AG04450 (cell line): ENCODE data around the gene KIAA1614. TPM values are rescaled to one million over a fixed set of nuclear protein-coding genes. Genes with fewer than 3 reads are reported as not detected.

Experiments
- CTCF ChIA-PET: fragments of 300-600, 350-600 bp; formaldehyde crosslinking; extraction: SDS; loops from one replicate; lab custom pipeline; 2022; ENCODE audit warnings: antibody characterized with exemption, inconsistent platforms; lab: Charles Lee
- POLR2A ChIA-PET: fragments of 350-600 bp; formaldehyde crosslinking; extraction: SDS; loops from one replicate; lab custom pipeline; 2021; ENCODE audit warnings: antibody characterized with exemption, inconsistent platforms; lab: Yijun Ruan, JAX
- DNase-seq: peaks from one replicate; pipeline ENCODE4 v3.0.0-alpha.2; 2011; ENCODE audit warnings: low read depth, low spot score
- H3K27ac ChIP-seq: one replicate; pipeline ENCODE4 v1.5.1; 2012; ENCODE audit warnings: low read depth, low read length, control low read depth
- H3K27me3 ChIP-seq: one replicate; pipeline ENCODE4 v1.6.0; 2012; ENCODE audit warnings: low read length; ENCODE audit not compliant: control insufficient read depth, insufficient read depth
- H3K4me3 ChIP-seq: 2 replicates; pipeline ENCODE4 v1.5.1; 2011; ENCODE audit warnings: mild to moderate bottlenecking, low read depth, low read length, control low read depth
- H3K9me3 ChIP-seq: 2 replicates; pipeline ENCODE4 v1.5.1; 2012; ENCODE audit warnings: low read length; ENCODE audit not compliant: control insufficient read depth, insufficient read depth
- CTCF ChIP-seq: IDR thresholded peaks from 2 replicates; pipeline ENCODE4 v1.5.1; 2011; ENCODE audit warnings: low read depth, low read length, control low read depth, inconsistent platforms
- polyA plus RNA-seq: library from polyadenylated mRNA; depleted of rRNA; stranded (reverse); fragments of >200 nt; gene quantifications from 2 replicates; pipeline ENCODE4 v1.2.3, GENCODE V29; 2011

KIAA1614 gene
- polyA plus RNA-seq, 1 experiment: 4.0 TPM

DNA sequence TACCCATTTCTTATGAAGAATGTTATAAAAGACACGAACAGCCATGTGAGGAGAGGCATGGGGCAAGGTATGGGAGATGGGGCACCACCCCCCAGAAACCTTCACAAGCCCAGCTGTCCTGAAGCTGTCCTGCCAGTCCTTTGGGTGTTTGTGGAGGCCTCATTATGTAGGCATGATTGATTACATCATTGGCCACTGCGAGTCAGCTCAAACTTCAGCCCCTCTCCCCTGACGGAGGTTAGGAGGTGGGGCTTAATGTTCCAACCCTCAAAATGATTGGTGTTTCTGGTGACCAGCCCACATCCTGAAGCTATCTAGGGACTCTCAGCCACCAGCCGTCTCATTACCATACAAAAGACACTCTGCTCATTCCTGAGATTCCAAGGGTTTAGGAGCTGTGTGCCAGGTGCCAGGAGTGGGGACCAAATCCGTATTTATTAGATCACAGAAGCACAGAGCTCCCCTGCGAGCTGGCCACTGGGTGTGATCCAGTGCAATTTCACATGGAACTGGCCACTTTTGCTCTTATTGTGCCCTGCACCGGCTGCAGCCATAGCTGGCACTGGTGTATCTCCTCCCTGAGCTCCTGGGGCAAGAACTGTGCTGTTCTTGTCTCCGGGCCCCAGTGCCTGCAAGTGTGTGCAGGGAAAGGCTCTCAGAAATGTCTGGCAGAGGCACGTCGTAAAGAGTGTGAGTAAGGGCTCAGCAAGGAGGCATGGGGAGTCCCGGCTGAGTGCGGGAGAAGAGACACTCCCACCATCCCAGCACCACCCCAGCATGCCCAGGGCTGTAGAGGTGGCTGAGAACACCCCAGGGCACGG is 10.5 kb downstream of the KIAA1614 start:
- Histone ChIP-seq H3K27me3 (no peaks in the 10 kb centered on the region), H3K4me3 (no peak overlapping the region), H3K9me3 (no peaks in the 10 kb centered on the region), H3K27ac (no peak overlapping the region)
- ChIA-PET CTCF (interaction anchor here (0.8 kb wide), 1 partner anchor 41 kb away, joined by 3 read pairs; no protein-coding TSS in a partner anchor), POLR2A (interaction anchor here (0.9 kb wide), 1 partner anchor 12 kb away, joined by 3 read pairs; no protein-coding TSS in a partner anchor)
- no peak for TF ChIP-seq CTCF
- DNase-seq: no peak

- ChIA-PET POLR2A (interaction anchor here (0.9 kb wide), 1 partner anchor 12 kb away, joined by 3 read pairs; no protein-coding TSS in a partner anchor), CTCF (interaction anchor here (0.8 to 2.7 kb wide), 3 partner anchors 42 to 409 kb away, joined by 3 to 11 read pairs (median 4); no protein-coding TSS in a partner anchor)
- Histone ChIP-seq H3K27ac (no peak overlapping the region), H3K27me3 (no peaks in the 10 kb centered on the region), H3K9me3 (no peaks in the 10 kb centered on the region), H3K4me3 (no peak overlapping the region)
- TF ChIP-seq CTCF: no peak
- DNase-seq: no peak
Measured at GRCh38 chr1:180923887-180924286, 11.2 kb downstream of the KIAA1614 start.

DNA sequence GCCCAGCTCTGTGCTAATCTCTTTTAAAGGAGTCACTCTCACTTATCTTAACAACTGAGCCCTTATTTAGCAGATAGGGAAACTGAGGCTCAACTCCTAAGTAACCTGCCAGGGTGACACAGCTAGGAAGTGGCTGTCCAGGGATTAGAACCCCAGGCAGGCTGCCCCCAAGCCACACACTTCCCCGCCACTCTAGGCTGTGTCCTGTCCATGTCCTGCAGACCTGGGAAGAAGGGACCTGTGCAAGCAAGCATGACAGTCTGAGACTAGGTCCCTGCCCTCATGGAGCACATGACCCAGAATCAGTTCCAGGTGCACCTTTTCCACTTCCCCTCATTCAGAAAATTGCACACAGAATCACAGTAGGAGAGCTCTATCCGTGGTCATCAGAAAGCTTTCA is 12.2 kb downstream of the KIAA1614 start:
- POLR2A ChIA-PET: no interaction called here
- Histone ChIP-seq H3K27me3 (no peaks in the 10 kb centered on the region), H3K4me3 (no peak overlapping the region), H3K27ac (no peak overlapping the region), H3K9me3 (no peaks in the 10 kb centered on the region)
- TF ChIP-seq CTCF: no peak
- CTCF ChIA-PET: interaction anchor here (0.9 to 2.7 kb wide), 3 partner anchors 217 to 410 kb away, joined by 4 to 11 read pairs (median 4); no protein-coding TSS in a partner anchor
- no peak for DNase-seq

- DNase-seq: no peak
- ChIA-PET CTCF (interaction anchor here (0.7 to 2.7 kb wide), 4 partner anchors 27 to 240 kb away, joined by 3 to 11 read pairs (median 4); no protein-coding TSS in a partner anchor), POLR2A (interaction anchor here (1.3 kb wide), 1 partner anchor 210 kb away, joined by 4 read pairs; no protein-coding TSS in a partner anchor)
- no peak overlapping the region for H3K27ac ChIP-seq
- H3K4me3 ChIP-seq: no peak overlapping the region
- no peaks in the 10 kb centered on the region for H3K9me3 ChIP-seq
- TF ChIP-seq CTCF: no peak
- H3K27me3 ChIP-seq: no peaks in the 10 kb centered on the region
Measured at GRCh38 chr1:180925471-180926051, 12.9 kb downstream of the KIAA1614 start.
